ENCODE results near the gene MTSS2.

Gene MTSS2

DNA sequence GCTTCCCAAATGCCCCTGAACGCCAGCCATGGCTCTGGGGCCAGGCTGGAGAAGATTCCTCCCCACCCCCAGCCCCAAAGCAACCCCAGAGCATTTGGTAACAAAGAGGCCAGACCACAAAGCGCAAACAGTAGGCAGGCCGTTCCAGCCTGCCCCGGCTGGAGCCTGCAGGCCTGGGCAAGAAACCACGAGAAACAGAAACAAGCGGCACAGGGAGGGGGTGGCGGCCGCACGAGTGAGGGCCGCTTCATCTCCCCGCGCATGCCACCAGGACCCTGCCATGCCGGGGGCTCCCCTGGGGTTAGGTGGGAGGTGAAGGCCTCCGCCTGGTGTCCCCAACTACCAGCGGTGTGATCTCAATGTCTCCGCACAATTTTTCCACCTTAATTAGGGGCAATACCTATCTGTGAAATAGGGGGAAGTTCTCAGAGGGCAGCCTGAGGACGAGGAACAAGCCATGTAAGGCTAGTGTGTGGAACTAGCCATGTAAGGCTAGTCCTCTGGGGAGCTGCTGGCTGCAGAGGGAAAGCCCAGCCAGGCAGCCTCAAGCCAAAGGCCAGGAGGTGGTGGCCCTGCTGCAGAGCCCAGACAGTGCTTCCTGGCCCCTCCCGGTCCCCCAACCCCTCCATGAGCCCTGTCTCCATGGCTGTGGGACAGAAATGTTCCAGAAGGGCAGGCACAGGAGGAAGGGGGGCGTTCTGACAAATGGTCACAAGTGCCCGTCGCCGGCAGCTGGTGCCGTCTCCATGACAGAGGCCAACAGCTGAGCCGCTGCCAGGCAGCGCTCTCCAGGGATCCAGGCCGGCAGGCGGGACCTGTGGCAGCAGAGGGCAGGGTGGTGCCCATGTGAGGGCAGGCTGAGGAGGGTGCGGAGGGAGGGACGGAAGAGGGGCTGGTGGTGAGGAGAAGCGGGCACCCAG lies 14.5 kb upstream of the MTSS2 start:
- DNase-seq (ENCODE audit: low read depth, low spot score) = no peak

DNA sequence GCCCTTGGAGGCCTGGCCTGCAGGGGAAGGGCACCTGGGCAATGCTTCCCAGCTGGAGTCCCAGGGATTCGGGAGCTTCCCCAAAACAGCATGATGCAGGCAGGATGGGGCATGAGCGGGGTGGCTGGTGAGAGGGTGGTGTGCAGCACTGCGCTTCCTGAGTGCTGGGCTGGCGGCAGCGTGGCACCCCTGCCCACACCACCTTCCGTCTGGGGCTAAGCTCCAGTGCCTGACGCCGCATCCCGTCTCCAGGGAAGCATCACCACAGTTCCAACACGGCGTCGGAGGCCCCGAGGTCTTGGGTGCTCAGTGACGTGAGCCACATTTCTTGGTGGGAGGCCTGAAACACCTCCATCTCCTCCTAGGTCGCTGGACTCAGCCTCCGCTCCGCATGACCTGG lies 13.8 kb upstream of the MTSS2 start:
- no peak for DNase-seq (ENCODE audit: low read depth, low spot score)

DNA sequence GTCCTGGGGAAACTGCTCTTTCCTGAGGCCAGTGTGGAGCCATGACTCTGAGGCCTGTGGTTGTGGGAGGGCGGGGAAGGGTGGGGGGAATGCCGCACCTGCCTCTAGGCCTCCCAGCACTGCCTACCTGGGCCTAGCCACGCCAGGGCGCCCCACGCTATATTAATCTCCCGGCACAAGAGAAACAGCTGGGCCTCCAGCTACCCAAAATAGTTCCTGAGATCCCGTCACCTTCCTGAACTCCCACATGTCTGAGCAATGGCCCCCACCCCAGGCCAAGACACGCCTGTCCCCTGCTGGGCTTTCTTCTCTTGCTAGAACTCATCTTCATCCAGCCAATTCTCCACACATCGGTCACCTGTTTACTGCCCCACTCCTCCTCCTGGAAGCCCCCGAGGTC lies 13.0 kb upstream of the MTSS2 start:
- DNase-seq (ENCODE audit: low read depth, low spot score) = no peak

DNA sequence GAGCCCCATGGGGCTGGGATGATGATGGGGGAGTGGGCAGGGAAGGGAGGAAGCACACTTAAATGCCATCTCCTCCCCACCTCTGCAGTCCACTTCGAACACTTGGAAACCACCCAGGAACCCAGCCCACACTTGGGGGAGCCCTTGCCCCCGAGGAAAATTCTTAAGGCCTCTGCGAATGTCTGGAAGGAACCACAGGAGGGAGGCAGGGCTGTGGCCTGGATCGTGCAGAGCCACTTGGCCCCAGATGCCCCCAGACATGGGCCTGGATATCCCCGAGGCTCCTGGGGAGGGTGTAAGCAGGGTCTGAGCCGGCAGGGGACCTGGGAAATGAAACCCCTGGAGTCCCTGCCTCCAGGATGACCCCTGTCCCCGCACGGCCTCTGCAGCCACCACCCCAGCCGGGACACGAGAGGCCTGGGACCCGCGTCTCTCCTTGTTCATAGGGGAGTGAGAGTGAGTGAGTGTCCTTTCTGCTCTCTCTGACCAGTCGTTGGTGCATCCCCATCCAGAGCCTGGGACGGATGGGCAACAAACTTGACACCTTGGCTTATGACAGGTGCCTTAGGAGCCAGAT lies 11.8 kb upstream of the MTSS2 start:
- no peak for DNase-seq (ENCODE audit: low read depth, low spot score)

DNA sequence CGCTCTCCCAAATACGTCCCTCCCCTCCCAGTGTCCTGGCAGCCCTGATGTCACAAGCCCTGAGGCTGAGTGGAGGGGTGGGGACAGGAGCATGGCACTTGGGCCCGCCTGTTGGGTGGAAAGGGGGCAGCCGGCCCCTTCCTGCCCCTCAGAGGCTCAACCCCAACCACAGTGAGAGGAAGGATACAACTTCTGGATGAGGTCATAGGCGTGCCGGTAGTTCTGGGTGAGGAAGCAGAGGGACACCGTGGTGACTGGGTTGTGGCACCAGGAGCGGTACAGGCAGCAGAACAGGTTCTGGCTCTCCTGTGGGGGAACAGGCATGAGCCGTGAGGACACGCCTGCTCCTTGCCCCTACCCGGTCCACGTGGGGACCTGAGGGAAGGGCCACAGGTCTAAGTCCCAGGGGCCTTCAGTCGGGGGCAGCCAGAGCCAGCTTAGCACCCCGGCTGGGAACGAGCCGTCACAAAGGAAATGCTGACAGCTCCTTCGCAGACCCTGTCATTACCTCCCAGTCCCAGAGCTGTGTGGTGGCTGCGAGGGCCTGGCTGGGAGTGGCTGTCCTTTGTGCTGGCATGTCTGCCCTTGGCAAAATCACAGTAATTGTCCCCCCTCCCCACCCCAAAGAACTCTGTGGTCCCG lies 11.2 kb upstream of the MTSS2 start:
- no peak for DNase-seq (ENCODE audit: low read depth, low spot score)

DNA sequence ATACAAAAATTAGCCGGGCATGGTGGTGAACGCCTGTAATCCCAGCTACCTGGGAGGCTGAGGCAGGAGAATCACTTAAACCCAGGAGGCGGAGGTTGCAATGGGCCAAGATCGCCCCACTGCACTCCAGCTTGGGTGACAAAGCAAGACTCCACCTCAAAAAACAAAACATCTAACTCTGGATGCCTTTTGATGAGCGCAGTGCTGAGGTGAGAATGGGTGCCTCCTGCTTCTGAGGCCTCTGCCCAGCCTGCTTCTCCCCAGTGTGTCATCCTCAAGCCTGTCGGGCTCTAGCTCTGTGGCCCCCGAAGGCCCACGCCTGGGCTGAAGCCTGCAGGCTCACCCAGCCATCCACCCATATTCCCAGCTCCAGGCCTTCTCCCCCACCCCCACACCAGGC lies 10.5 kb upstream of the MTSS2 start:
- no peak for DNase-seq (ENCODE audit: low read depth, low spot score)

DNA sequence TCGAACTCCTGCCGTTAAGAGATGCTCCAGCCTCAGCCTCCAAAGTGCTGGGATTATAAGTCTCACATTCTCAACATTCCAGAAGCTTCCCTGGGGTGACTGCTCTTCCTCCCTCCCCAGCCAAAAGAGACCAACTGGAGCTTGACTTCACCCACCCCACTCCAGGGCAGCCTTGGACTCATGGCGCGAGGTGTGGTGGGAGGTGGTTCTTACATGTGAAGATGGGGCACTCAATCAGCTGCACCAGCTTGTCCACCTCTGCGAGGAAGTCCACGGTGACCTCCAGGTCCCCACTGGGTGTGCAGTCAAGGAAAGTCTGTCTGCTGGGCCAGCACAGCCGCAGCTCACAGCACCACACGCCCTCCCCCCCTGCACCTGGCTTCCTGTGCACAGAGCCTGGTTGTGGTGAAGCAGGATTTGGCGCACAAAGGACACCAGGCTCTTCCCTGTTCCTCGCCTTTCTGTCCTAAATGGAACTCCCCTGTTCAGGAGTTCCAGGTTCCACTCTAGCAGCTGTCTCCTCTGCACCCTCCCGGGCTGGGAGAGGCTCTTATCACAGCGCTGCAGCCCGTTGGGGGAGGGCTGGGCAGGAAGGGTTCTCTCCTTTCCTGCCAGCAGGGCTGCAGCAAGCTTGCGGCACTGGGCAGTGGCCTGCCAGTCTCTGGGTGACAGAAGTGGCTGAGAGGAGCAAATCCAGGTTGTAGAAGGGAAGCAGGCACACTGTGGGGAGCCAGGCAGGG lies 9.6 kb upstream of the MTSS2 start:
- no peak for DNase-seq (ENCODE audit: low read depth, low spot score)

DNA sequence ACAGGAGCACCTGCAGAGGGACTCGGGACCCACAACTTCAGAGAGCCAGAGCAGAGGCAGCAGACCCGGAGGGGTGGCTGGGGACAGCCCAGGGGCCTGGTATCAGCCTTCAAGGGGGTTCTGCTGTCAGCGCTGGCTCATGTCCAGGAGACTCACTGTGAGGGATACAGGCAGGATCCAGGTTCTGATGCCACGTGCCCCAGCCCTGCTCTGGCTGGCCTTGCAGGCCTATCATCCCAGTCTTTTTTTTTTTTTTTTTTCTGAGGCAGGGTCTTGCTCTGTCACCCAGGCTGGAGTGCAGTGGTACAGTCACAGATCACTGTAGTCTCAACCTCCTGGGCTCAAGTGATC lies 9.0 kb upstream of the MTSS2 start:
- DNase-seq (ENCODE audit: low read depth, low spot score) = no peak

DNA sequence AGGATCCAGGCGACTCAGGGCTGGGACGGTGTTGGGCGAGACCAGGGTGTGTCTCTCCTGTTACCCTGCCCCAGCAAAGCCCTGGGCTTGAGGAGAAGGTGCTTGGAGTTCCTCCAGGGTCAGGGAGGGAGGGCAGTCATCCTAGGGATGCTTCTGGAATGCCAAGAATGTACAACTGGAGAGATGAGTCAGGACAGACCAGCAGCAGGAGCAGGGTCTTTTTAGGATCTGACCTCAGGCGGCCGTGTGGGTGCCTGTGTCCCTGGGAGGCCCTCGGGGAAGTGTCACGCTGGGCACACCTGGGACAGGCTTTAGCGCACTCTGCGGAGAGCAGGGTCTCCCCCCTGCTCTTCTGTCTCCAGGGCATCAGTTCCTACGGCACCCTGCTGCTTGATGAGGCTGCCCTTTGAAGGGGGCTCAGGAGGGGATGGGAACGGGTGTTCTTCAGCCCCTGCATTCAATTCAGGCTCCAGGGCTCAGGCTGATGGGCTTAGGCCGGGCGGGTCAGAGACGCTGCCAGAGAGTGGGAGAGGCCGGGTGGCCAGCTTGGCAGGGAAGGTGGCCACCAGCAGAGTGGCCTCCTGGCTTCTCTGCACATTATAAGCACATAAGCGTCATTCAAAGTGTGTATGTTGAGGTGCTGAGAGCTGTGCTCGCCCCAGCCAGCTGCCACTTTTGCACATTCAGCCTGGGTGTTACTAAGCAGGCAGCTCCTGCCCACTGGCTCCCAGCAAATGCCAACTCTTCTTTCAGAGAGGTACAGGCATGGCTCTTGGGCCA lies 8.4 kb upstream of the MTSS2 start:
- DNase-seq (ENCODE audit: low read depth, low spot score) = no peak

DNA sequence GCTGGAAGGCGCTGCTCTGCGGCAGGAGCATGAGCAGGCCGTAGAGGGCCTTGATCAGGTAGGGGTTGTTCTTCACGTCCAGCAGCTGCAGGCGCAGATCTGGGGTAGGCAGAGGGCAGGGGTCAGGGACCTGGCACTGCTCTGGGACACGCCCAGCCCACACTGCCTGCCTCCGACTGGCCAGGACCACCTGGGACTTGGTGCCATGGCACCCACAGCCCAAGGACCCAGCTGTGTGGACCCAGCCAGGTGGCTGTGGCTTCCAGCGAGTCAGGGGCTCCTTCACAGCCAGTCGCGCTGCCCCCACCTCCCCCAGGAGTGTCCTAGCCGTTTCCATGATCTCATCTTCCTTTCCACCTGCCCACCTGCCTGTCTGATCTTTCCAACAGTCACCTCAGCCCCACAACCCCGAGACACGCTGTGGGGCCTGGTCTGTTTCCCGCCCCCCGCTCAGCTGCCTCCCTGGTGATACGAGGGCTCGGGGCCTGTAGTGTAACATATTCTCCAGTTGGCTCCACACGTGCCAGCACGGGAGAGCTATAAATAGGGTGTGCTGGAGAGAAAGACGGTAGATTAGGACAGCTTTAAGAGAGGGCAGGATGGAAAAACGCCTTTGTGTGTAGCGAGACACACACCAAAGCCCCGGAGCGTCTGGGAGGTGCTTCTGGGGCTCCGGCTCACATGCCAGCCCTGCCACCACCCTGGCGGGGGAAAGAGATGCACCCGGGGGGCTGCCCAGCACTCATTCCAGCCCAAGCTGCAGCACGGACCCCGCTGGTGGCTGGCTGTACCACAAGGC lies 7.2 kb upstream of the MTSS2 start:
- no peak for DNase-seq (ENCODE audit: low read depth, low spot score)

DNA sequence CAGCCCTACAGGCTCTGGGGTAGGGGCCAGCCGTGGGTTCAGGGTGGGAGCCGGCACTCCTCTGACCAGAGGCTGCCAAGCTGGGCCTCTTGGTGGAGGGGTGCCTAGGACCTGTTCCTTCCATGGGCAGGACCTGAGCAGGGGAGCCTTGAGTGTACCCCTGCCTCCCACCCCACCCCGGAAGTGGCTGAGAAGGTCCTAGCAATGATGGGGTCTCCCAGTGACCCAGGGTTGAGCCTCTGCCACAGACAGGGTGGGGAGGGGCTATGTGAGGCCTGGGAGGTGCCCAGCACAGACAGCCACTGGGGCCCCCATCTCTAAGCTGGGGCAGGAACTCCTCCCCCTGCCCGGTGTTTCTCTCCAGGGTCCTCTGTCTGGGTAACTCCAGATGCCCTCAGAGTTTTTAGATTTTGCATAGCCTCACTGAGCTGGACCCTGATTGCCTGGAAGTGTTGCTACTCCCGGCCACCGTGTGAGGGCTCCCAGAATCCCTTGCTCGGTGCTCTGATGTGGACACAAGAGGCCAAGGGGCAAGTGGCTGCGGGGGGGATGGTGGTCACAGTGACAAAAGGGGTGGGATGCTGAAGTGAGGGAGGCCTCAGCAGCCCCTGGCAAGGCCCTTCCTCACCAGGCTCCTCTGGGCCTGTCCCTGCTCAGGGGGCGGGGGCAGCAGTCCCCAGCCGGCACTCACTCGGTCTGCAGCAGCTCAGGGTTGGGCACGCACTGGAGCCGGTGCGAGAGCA lies 6.4 kb upstream of the MTSS2 start:
- no peak for DNase-seq (ENCODE audit: low read depth, low spot score)

DNA sequence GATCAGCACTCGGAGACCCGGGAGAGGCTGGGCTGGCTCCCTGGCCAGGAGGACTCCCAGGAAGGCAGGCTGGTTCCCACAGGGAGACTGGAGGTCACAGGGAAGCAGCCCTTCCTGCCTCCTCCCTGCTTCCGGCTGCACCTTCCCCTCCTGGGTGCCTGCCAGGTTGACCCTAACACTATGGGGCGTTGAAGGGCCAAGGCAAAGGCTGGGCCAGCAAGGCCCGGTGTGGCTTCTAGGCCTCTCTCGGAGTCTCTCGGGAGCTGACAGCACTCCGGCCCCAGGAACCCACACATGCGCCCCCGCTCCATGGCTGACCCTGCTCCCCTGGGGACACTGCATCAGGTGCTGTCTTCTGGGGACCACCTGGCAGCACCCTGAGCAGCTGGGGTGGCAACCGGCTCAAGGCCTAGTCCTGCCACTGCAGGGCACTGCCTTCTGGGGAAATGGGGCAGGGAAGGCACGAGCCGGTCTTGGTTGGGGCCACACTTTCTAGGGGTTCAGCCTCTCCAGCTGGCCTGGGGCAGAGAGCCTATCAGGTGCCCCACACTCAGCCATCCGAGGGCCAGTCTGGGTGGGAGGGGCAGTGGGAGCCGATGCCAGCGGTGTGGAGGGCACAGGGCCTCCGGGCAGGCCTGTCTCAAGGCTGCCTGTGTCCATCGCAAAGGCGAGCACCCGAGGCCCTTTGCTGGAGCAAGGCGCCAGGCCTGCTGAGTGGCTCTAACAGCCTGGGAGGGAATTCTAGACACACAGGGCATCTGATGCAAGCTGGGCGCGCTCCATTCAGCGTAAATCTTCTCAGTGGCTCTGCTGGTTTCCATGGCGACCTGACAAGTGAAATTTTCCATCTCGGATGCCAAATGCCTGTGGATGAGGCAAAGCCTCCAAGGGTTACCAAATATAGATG lies 5.6 kb upstream of the MTSS2 start:
- no peak for DNase-seq (ENCODE audit: low read depth, low spot score)

DNA sequence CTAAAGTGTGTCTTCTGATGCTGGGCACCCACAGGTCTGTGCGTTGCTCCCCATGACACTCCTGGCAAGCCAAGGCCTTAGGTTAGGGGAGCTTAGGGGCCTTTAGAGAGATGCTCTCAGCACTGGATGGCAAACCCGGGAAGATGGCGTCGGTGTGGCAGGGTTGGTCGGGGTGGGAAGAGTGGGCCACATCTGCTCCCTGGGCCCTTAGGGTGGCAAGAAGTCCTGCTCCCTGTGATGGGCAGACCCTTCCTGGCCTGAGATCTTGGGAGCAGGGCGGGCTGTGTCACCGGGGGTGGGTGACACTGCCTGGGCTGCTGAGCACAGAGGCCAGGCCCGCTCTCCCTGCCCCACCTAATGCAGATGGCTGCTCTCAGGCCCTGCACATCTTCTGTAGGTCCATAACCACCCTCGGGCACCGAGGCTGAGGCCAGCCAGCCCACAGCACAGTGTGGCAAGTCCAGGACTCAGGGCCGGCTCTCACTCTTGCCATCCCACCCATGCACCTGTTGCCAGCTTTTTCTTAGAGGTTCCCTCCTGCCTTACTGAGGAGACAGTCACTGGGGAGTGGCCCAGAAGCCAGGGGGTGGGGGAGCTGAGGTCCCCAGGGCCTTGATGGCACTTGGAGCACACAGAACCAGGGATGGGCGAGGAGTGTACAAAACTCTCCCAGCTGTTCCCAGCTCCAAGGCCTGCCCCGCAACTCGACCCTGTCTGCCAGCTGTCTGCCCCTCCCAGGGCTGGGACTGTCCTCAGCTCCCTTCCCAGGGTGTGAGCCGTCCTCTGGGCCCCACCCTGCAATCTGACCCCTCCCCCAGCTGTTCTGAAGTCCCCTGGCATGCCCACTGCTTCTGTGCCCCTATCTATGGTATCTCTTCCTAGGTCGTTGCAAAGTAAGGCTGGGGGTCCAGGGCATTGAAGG lies 4.4 kb upstream of the MTSS2 start:
- no peak for DNase-seq (ENCODE audit: low read depth, low spot score)

DNA sequence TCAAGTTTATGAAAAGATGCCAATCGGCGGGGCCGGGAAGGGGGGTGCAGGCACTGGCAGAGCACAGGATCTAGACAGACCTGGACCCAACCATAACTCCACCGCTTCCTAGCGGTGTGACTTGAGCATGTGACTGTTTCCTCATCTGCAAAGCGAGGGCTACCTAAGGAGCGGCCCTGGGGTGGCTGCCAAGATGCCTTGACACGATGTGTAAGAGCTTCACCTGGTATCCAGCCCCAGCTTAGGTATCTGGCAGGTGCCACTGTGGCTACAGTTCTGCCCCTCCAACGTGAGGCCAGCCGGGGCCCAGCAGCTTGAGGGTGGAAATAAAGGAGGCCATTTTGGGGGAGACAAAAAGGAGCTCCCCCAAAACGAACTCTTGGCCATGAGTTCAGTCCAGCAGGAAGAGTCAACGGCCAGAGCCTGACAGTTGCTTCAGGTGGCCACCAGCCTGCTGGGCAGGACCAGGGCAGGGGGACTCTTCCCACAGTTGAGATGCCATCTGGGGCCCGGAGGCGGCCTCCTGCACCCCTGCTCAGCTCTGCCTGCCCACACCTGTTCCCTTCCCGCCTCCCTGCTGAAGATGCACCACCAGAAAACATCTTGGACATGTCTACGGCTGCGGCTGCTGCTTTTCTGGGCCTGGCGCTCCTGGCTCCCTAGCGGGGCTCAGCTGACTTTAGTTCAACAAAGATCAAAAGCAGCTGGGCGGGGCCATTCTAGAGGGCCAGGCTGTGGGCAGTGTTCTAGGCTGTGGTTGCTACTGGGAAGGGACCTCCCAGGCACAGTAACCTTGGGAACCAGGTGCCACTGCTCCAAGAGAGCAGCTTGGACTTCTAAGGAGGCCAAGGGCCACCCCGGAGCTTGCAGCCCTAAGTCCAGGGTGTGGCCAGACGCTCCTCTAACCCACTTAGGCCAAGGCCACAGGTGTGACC lies 3.4 kb upstream of the MTSS2 start:
- no peak for DNase-seq (ENCODE audit: low read depth, low spot score)

DNA sequence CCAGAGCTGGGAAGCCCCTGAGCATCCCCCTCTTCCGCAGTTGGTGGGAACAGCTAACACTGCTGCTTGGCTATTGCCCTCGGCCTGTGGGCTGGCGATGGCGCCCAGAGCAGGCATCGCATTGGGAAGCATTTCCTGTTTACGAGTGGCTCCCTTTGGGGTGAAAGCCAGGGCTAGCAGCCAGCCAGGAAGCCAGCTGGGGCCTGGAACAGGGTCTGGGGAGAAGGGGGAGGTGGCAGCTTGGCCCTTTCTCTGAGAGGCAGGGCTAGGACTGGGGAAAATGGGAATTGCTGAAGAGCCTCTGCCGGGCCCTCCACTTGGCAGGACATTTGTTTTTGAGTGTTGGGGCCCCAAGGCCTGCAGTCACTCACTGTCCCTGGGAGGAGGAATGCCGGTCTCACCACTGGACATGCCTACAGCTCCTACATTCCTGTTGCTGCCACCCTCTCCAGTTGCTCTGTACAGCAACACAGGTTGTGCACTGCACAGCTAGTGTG lies 2.4 kb upstream of the MTSS2 start:
- no peak for DNase-seq (ENCODE audit: low read depth, low spot score)

DNA sequence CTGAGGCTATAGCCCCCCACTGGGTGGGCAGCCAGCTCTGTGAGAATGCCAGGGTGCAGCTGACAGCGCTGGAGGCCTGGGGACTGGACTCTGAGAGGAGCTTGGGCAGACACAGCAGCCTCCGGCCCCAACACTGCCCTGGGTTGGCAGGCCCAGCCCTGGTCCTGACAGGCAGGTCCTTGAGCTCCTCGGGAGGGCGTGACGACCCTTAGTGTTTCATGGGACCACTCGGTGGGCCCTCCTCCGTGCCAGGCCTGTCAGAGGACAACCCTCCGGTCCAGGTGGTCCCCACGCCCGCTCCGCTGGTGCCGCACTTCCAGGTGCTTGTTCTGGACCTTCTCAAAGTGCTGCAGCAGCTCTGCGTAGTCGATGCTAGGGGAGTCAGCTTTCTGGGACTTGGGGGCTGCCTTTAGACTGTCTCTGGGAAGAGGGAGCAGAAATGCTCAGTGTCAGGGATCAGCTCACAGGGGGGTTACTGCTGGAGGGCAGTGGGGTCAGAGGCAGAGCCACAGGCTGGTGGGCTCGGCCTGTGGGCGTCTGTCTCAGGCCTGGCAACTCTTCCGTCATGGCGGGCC lies 1.9 kb upstream of the MTSS2 start:
- no peak for DNase-seq (ENCODE audit: low read depth, low spot score)

Data from smooth muscle cell of the brain vasculature (primary cell).